CD4-positive, CD25-positive, alpha-beta regulatory T cell (primary cell): Measurements from ENCODE around the gene VIL1. TPM values are rescaled to one million over a fixed set of nuclear protein-coding genes. Genes with fewer than 3 reads are reported as not detected.

ENCODE experiments used
- ATAC-seq, 2 donors: fragments of 150-1000 bp; cut with Tn5 transposase; one replicate each; pipeline ENCODE4 v1.10.0; 2021; ENCODE audit warnings: low read depth in 2 of 2, moderate number of reproducible peaks in 2 of 2, moderate library complexity in 1 of 2
- DNase-seq, 3 donors: peaks; one replicate each; pipeline versions ENCODE4 v3.0.0 to v3.0.0-alpha.2; 2012 to 2022; ENCODE audit warnings: mixed read lengths in 1 of 3
- H3K27ac ChIP-seq: one replicate; pipeline ENCODE4 v1.7.0; 2013; ENCODE audit warnings: mild to moderate bottlenecking, low read length; ENCODE audit not compliant: insufficient read depth, poor library complexity, severe bottlenecking
- H3K27me3 ChIP-seq: one replicate; pipeline ENCODE4 v1.7.0; 2013; ENCODE audit warnings: low read length; ENCODE audit not compliant: control insufficient read depth, insufficient read depth
- H3K36me3 ChIP-seq: one replicate; pipeline ENCODE4 v1.7.0; 2013; ENCODE audit warnings: mild to moderate bottlenecking, low read length, moderate library complexity; ENCODE audit not compliant: control insufficient read depth, insufficient read depth
- H3K4me1 ChIP-seq: 2 replicates; pipeline ENCODE4 v1.7.0; 2013; ENCODE audit warnings: mild to moderate bottlenecking, low read length; ENCODE audit not compliant: insufficient read depth, control insufficient read depth, poor library complexity, severe bottlenecking
- H3K4me3 ChIP-seq: one replicate; pipeline ENCODE4 v1.7.0; 2013; ENCODE audit warnings: low read depth, mild to moderate bottlenecking, low read length, moderate library complexity
- H3K9me3 ChIP-seq, 2 experiments: 1 replicate in 1 of 2; 2 replicates in 1 of 2; pipeline ENCODE4 v1.7.0; 2013; ENCODE audit warnings: low read length in 2 of 2, mild to moderate bottlenecking in 1 of 2, moderate library complexity in 1 of 2; ENCODE audit not compliant: control insufficient read depth in 2 of 2
- H3K27ac Mint-ChIP-seq, 3 donors: one replicate each; pipeline ENCODE4 v1.8.0; 2020 to 2022; ENCODE audit warnings: mild to moderate bottlenecking in 3 of 3, mixed read lengths in 3 of 3, moderate library complexity in 2 of 3
- H3K27me3 Mint-ChIP-seq: one replicate; pipeline ENCODE4 v1.8.0; 2022; ENCODE audit warnings: mild to moderate bottlenecking, mixed read lengths
- H3K36me3 Mint-ChIP-seq: one replicate; pipeline ENCODE4 v1.8.0; 2020; ENCODE audit warnings: mixed read lengths
- H3K4me1 Mint-ChIP-seq, 4 donors: one replicate each; pipeline ENCODE4 v1.8.0; 2020 to 2022; ENCODE audit warnings: mixed read lengths in 4 of 4, mild to moderate bottlenecking in 1 of 4
- H3K4me3 Mint-ChIP-seq, 4 donors: one replicate each; pipeline ENCODE4 v1.8.0; 2020 to 2022; ENCODE audit warnings: mild to moderate bottlenecking in 4 of 4, mixed read lengths in 4 of 4, moderate library complexity in 3 of 4
- H3K9me3 Mint-ChIP-seq, 7 donors: one replicate each; pipeline ENCODE4 v1.8.0; 2020 to 2022; ENCODE audit warnings: mixed read lengths in 7 of 7, mild to moderate bottlenecking in 3 of 7, moderate library complexity in 2 of 7
- polyA plus RNA-seq, 4 donors: library from polyadenylated mRNA; unstranded; fragments of 300-500 nt; fragmentation: Illumina TruSeq; gene quantifications; one replicate each; pipeline ENCODE4 v1.2.3, GENCODE V29; 2021
- total RNA-seq: library from RNA; stranded (reverse); gene quantifications from one replicate; pipeline ENCODE4 v1.2.3, GENCODE V29; 2022

The VIL1 gene
- total and polyA plus RNA-seq, 5 donors from 2014 or later = 0.08 to 2.1 (median 0.18) TPM; not detected in 1

DNA sequence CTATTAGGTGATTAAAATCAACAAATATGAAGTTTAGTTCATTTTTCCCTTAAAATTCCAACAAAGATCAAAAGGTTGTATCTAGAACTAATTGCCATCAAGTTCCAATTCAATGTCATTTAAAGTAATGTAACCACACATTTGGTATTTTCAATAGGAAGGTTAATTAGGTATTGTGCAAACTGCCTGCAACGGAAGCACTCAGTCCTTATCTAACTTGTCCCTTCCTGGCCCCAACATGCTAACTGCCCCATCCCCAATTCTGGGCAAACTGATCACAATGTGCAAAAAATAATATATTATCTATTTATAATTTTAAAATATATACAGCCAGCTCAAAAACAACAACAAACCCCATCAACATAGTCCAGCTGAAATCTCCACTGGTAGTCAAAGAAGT, 33.2 kb downstream of the VIL1 start:
- Histone ChIP-seq H3K9me3 (peaks cover 20 to 21% of the 10 kb centered on the region in 2 experiments), H3K4me3 (no peak overlapping the region), H3K27me3 (no peaks in the 10 kb centered on the region), H3K27ac (no peak overlapping the region), H3K36me3 (peaks cover 49% of the 10 kb centered on the region), H3K4me1 (no peaks in the 10 kb centered on the region)
- Mint-ChIP-seq H3K27me3 (no peaks in the 10 kb centered on the region), H3K4me3 (peak overlapping the region in 1 of 4 donors; percentile 2), H3K27ac (no peak overlapping the region), H3K9me3 (peaks cover 0 to 20% (median 7%) of the 10 kb centered on the region in 7 donors), H3K4me1 (peaks cover 0 to 4% (median 2%) of the 10 kb centered on the region in 4 donors), H3K36me3 (peaks cover 58% of the 10 kb centered on the region)
- ATAC-seq = no peak
- DNase-seq = no peak

DNA sequence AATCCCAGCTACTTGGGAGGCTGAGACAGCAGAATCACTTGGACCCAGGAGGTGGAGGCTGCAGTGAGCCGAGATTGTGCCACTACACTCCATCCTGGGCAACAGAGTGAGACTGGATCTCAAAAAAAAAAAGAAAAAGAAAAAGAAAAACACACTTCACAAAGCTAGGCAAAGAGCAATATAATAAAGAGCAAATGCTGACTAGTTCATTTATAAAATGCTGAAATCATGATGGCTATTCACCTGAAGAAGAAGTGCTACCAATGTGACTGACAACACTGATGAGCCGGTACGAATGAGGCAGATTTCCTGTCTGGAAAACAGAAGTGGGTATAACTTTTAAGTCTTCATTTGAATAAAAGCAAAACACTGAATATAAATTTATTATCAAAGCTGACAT, 37.9 kb downstream of the VIL1 start:
- Mint-ChIP-seq H3K4me1 (peaks cover 0 to 4% (median under 1%) of the 10 kb centered on the region in 4 donors), H3K4me3 (no peak overlapping the region), H3K27me3 (no peaks in the 10 kb centered on the region), H3K36me3 (peaks cover 56% of the 10 kb centered on the region), H3K27ac (no peak overlapping the region), H3K9me3 (peaks cover 0 to 20% (median 7%) of the 10 kb centered on the region in 7 donors)
- ATAC-seq = no peak
- H3K36me3 ChIP-seq = peaks cover 62% of the 10 kb centered on the region
- peaks cover 20 to 21% of the 10 kb centered on the region in 2 experiments for H3K9me3 ChIP-seq
- H3K4me3 ChIP-seq = no peak overlapping the region
- H3K4me1 ChIP-seq = no peaks in the 10 kb centered on the region
- H3K27me3 ChIP-seq = no peaks in the 10 kb centered on the region
- no peak for DNase-seq
- H3K27ac ChIP-seq = no peak overlapping the region

DNA sequence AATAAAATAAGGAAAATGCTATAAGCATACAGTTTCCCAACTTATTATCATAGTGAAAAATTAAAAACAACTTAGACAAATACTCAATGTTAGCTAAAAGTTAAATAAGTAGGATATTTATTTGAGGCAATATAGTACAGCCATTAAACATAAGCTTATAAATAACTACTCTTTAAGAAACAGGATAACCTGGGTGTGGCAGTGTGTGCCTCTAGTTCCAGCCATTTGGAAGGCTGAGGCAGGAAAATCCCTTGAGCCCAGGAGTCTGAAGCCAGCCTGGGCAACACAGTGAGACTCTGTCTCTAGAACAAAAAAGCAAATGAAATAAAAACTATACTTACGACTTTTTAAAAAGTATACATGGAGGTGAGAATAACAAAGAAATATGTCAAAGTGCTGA, 39.7 kb downstream of the VIL1 start:
- peaks cover 55% of the 10 kb centered on the region for H3K36me3 ChIP-seq

DNA sequence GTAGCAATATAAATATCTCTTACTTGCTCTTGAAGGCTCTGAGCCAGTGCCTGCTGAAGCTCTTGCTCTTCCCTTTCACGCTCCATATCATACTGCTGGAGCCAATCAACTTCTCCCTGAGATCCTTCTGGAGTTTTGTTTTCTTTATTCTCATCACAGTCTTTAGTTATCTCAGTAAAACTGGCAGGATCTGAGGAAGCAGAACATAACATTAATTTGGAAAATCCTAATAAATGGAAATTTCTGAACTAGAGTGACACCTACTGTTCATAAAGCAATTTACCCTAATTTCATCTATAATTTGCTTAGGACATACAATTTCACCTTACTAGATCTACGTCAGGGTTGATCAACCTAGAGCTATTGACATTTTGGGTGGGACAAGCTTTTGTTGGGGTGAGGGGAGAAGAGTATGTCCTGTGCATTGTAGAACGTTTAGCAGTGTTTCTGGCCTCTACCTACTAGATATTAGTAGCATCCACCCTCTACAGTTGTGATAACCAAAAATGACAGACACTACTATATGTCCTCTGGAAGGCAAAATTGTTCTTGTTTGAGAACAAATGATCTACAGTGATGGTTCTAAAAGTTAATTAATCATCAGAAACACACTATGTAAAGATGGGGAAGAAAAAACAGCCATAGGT, 47.2 kb downstream of the VIL1 start:
- H3K4me1 ChIP-seq = no peaks in the 10 kb centered on the region
- Mint-ChIP-seq H3K27me3 (no peaks in the 10 kb centered on the region), H3K4me3 (no peak overlapping the region), H3K36me3 (peaks cover 27% of the 10 kb centered on the region), H3K27ac (peak overlapping the region in 2 of 3 donors; percentile 34 to 75), H3K4me1 (peaks cover 5 to 9% (median 8%) of the 10 kb centered on the region in 4 donors), H3K9me3 (no peaks in the 10 kb centered on the region)
- H3K4me3 ChIP-seq = no peak overlapping the region
- H3K27me3 ChIP-seq = no peaks in the 10 kb centered on the region
- ATAC-seq (no peak), DNase-seq (peak in 2 of 3 donors; percentile 7 to 21)
- peaks cover 12% of the 10 kb centered on the region for H3K36me3 ChIP-seq
- no peak overlapping the region for H3K27ac ChIP-seq
- no peaks in the 10 kb centered on the region for H3K9me3 ChIP-seq

More for the DNA sequence above, 39.7 kb downstream of the VIL1 start:
- DNase-seq = no peak
- Mint-ChIP-seq H3K36me3 (peaks cover 50% of the 10 kb centered on the region), H3K9me3 (peaks cover 0 to 19% (median 7%) of the 10 kb centered on the region in 7 donors), H3K27ac (peak overlapping the region in 1 of 3 donors; percentile 5), H3K4me1 (no peaks in the 10 kb centered on the region), H3K4me3 (no peak overlapping the region), H3K27me3 (no peaks in the 10 kb centered on the region)
- ATAC-seq = no peak
- H3K27me3 ChIP-seq = no peaks in the 10 kb centered on the region
- H3K4me1 ChIP-seq = no peaks in the 10 kb centered on the region
- peaks cover 18 to 20% of the 10 kb centered on the region in 2 experiments for H3K9me3 ChIP-seq
- no peak overlapping the region for H3K4me3 ChIP-seq
- H3K27ac ChIP-seq = no peak overlapping the region

- H3K36me3 Mint-ChIP-seq = peaks cover 33% of the 10 kb centered on the region
- H3K27ac Mint-ChIP-seq = peak overlapping the region in 2 of 3 donors; percentile 38 to 85
Observed at GRCh38 chr2:218470448-218470847, 51.5 kb downstream of the VIL1 start.

GRCh38 chr2:218471036-218471435, 52.1 kb downstream of the VIL1 start:
- H3K27ac Mint-ChIP-seq = peak overlapping the region; percentile 48 to 85 (median 52)
- no peaks in the 10 kb centered on the region for H3K27me3 Mint-ChIP-seq
- H3K36me3 Mint-ChIP-seq = peaks cover 33% of the 10 kb centered on the region
- no peaks in the 10 kb centered on the region for H3K9me3 Mint-ChIP-seq
- no peak overlapping the region for H3K27ac ChIP-seq
- no peaks in the 10 kb centered on the region for H3K4me1 ChIP-seq
- no peak overlapping the region for H3K4me3 Mint-ChIP-seq
- no peaks in the 10 kb centered on the region for H3K9me3 ChIP-seq
- H3K4me1 Mint-ChIP-seq = peaks cover 4 to 10% (median 5%) of the 10 kb centered on the region in 4 donors
- peaks cover 28% of the 10 kb centered on the region for H3K36me3 ChIP-seq
- no peak overlapping the region for H3K4me3 ChIP-seq
- DNase-seq (peak in 1 of 3 donors; percentile 15), ATAC-seq (no peak)
- H3K27me3 ChIP-seq = no peaks in the 10 kb centered on the region

More at GRCh38 chr2:218470448-218470847, 51.5 kb downstream of the VIL1 start:
- Histone ChIP-seq H3K9me3 (no peaks in the 10 kb centered on the region), H3K4me1 (no peaks in the 10 kb centered on the region), H3K4me3 (no peak overlapping the region), H3K36me3 (peaks cover 26% of the 10 kb centered on the region), H3K27ac (no peak overlapping the region), H3K27me3 (no peaks in the 10 kb centered on the region)
- no peaks in the 10 kb centered on the region for H3K9me3 Mint-ChIP-seq
- H3K27me3 Mint-ChIP-seq = no peaks in the 10 kb centered on the region
- H3K4me3 Mint-ChIP-seq = no peak overlapping the region
- ATAC-seq (no peak), DNase-seq (no peak)
- H3K4me1 Mint-ChIP-seq = peaks cover 6 to 12% (median 8%) of the 10 kb centered on the region in 4 donors

GRCh38 chr2:218471982-218472381, 53.1 kb downstream of the VIL1 start:
- no peak overlapping the region for H3K4me3 ChIP-seq
- H3K4me1 ChIP-seq = no peaks in the 10 kb centered on the region
- H3K27me3 ChIP-seq = no peaks in the 10 kb centered on the region
- H3K27ac Mint-ChIP-seq = no peak overlapping the region
- peaks cover 36% of the 10 kb centered on the region for H3K36me3 ChIP-seq
- H3K4me1 Mint-ChIP-seq = peaks cover 0 to 6% (median 2%) of the 10 kb centered on the region in 4 donors
- DNase-seq = no peak
- no peaks in the 10 kb centered on the region for H3K9me3 Mint-ChIP-seq
- H3K27ac ChIP-seq = no peak overlapping the region
- H3K9me3 ChIP-seq = no peaks in the 10 kb centered on the region
- H3K4me3 Mint-ChIP-seq = no peak overlapping the region
- ATAC-seq = no peak
- peaks cover 33% of the 10 kb centered on the region for H3K36me3 Mint-ChIP-seq
- no peaks in the 10 kb centered on the region for H3K27me3 Mint-ChIP-seq

- Mint-ChIP-seq H3K36me3 (peaks cover 33% of the 10 kb centered on the region), H3K27ac (peak overlapping the region in 2 of 3 donors; percentile 5 to 8)
Observed at GRCh38 chr2:218472988-218473387, 54.1 kb downstream of the VIL1 start.

More at GRCh38 chr2:218472988-218473387, 54.1 kb downstream of the VIL1 start:
- DNase-seq (no peak), ATAC-seq (no peak)
- no peaks in the 10 kb centered on the region for H3K9me3 ChIP-seq
- H3K4me1 ChIP-seq = no peaks in the 10 kb centered on the region
- Mint-ChIP-seq H3K9me3 (no peaks in the 10 kb centered on the region), H3K4me3 (peak overlapping the region in 1 of 4 donors; percentile 52), H3K4me1 (peaks cover 0 to 6% (median 2%) of the 10 kb centered on the region in 4 donors), H3K27me3 (no peaks in the 10 kb centered on the region)
- H3K36me3 ChIP-seq = peaks cover 44% of the 10 kb centered on the region
- no peaks in the 10 kb centered on the region for H3K27me3 ChIP-seq
- H3K27ac ChIP-seq = no peak overlapping the region
- no peak overlapping the region for H3K4me3 ChIP-seq
